ENCODE data around the gene NAB1. TPM values are rescaled to one million over a fixed set of nuclear protein-coding genes. Genes with fewer than 3 reads are reported as not detected.

NAB1 gene
- total RNA-seq, 4 donors from 2014 or later, result 34.3 to 63.9 (median 38.4) TPM

DNA sequence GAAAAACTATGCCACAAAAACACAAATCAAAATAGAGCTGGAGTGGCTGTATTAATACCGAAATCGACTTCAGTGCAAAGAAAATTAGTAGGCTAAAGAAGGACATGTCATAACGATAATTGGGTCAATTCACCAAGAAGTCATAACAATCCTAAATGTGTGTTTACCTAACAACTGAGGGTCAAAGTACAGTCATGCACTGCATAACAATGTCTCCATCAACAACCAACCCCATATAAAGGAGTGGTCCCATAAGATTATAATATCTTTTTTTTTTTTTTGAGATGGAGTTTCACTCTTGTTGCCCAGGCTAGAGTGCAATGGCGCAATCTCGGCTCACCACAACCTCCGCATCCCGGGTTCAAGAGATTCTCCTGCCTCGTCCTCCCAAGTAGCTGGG lies 87.5 kb downstream of the NAB1 start:
- Histone ChIP-seq H3K4me3 (no peak overlapping the region), H3K36me3 (no peaks in the 10 kb centered on the region), H3K27me3 (no peaks in the 10 kb centered on the region), H3K9me3 (no peaks in the 10 kb centered on the region), H3K27ac (no peak overlapping the region), H3K4me1 (no peaks in the 10 kb centered on the region)
- intact Hi-C loops (cut with DNase I; ENCODE audit: low total_unique reads) (no loop called here), in situ Hi-C loops (cut with MboI; ENCODE audit: low pct_ligation_motif_present in 1 of 4, low pct_unique_long_range_greater_than_20kb in 1 of 4, low sequenced_read_pairs in 3 of 4) (no loop called here)
- DNase-seq, result no peak
- TF ChIP-seq, protein P1, sequence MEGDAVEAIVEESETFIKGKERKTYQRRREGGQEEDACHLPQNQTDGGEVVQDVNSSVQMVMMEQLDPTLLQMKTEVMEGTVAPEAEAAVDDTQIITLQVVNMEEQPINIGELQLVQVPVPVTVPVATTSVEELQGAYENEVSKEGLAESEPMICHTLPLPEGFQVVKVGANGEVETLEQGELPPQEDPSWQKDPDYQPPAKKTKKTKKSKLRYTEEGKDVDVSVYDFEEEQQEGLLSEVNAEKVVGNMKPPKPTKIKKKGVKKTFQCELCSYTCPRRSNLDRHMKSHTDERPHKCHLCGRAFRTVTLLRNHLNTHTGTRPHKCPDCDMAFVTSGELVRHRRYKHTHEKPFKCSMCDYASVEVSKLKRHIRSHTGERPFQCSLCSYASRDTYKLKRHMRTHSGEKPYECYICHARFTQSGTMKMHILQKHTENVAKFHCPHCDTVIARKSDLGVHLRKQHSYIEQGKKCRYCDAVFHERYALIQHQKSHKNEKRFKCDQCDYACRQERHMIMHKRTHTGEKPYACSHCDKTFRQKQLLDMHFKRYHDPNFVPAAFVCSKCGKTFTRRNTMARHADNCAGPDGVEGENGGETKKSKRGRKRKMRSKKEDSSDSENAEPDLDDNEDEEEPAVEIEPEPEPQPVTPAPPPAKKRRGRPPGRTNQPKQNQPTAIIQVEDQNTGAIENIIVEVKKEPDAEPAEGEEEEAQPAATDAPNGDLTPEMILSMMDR (IDR thresholded peaks at IDR 0.05), result no peak
- TF ChIP-seq POLR2A (IDR thresholded peaks at IDR 0.05) (no peak), POLR2AphosphoS5 (IDR thresholded peaks at IDR 0.05) (no peak), EP300 (IDR thresholded peaks at IDR 0.05; ENCODE audit: low read depth) (no peak)
- 83 to 84% methylated on average over 7 to 8 of the region's 8 CpGs for WGBS, 2 donors (ENCODE audit: low coverage in 1 of 2)

- no peaks in the 10 kb centered on the region for H3K4me1 ChIP-seq
- H3K27me3 ChIP-seq, result no peaks in the 10 kb centered on the region
- WGBS, 2 donors (ENCODE audit: low coverage in 1 of 2), result 90 to 100% methylated on average over 1 to 2 of the region's 2 CpGs
- intact Hi-C loops (cut with DNase I; ENCODE audit: low total_unique reads) (no loop called here), in situ Hi-C loops (cut with MboI; ENCODE audit: low pct_ligation_motif_present in 1 of 4, low pct_unique_long_range_greater_than_20kb in 1 of 4, low sequenced_read_pairs in 3 of 4) (no loop called here)
- no peak overlapping the region for H3K27ac ChIP-seq
- no peak for DNase-seq
- no peak overlapping the region for H3K4me3 ChIP-seq
- TF ChIP-seq POLR2AphosphoS5 (IDR thresholded peaks at IDR 0.05) (no peak), POLR2A (IDR thresholded peaks at IDR 0.05) (no peak), EP300 (IDR thresholded peaks at IDR 0.05; ENCODE audit: low read depth) (no peak)
- TF ChIP-seq, protein P1 (IDR thresholded peaks at IDR 0.05), result no peak
- H3K36me3 ChIP-seq, result no peaks in the 10 kb centered on the region
- no peaks in the 10 kb centered on the region for H3K9me3 ChIP-seq
These were observed 91.6 kb downstream of the NAB1 start for GRCh38 chr2:190740449-190740848.

Other genes starting within 250 kb of the NAB1 start
- 10 to 100 TPM; 76.3 to 99.1 (median 83.0) TPM for gene MFSD6, start 240.7 kb upstream of the NAB1 start, total RNA-seq
- 1 to 10 TPM in 2 of 4 donors, under 1 TPM in 1, not detected in 1; 0.20 to 2.4 (median 1.6) TPM for gene NEMP2, start 114.4 kb upstream of the NAB1 start, total RNA-seq
- 100 to 1,000 TPM in 1 of 4 donors, 10 to 100 TPM in 3; 58.0 to 141 (median 68.7) TPM for gene GLS, start 231.7 kb downstream of the NAB1 start, total RNA-seq

Measured in transverse colon (tissue), 4 donors.